Measurements from ENCODE around the gene NPHP4. TPM values are rescaled to one million over a fixed set of nuclear protein-coding genes. Genes with fewer than 3 reads are reported as not detected.

NPHP4 gene
- total RNA-seq, 4 donors from 2014 or later = 11.2 to 24.5 (median 18.2) TPM

GRCh38 chr1:6008696-6009095, 16.5 kb upstream of the NPHP4 start:
- DNase-seq (ENCODE audit: low spot score in 2 of 2) = no peak
- H3K4me3 ChIP-seq (ENCODE audit: low read depth, poor library complexity, severe bottlenecking) = no peak overlapping the region
- intact Hi-C loops (cut with DNase I; ENCODE audit: low total_unique reads) = no loop called here
- TF ChIP-seq CTCF (IDR thresholded peaks at IDR 0.05) (no peak), POLR2A (IDR thresholded peaks at IDR 0.05) (no peak)
- WGBS, 2 donors = 79 to 88% methylated on average over 5 to 6 of the region's 6 CpGs

DNA sequence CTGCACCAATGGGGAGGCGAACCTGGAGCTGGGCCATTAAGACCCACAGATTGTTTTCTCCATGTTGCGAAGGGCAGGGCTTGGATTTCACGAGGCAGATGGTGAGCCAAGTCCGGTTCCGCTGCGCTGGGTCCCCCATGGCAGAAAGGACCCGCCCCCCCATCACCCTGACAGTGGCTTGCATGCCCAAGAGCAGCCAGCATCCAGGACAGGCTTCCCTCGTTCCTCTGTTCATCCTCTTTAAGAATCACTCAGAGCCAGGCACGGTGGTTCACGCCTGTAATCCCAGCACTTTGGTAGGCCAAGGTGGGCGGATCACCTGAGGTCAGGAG, 15.8 kb upstream of the NPHP4 start:
- H3K4me3 ChIP-seq (ENCODE audit: low read depth, poor library complexity, severe bottlenecking) = no peak overlapping the region
- DNase-seq (ENCODE audit: low spot score in 2 of 2) = no peak
- 92 to 95% methylated on average over 11 of the region's 11 CpGs for whole genome bisulfite sequencing, 2 donors
- TF ChIP-seq POLR2A (IDR thresholded peaks at IDR 0.05) (no peak), CTCF (IDR thresholded peaks at IDR 0.05) (no peak)
- intact Hi-C loops (cut with DNase I; ENCODE audit: low total_unique reads) = no loop called here

GRCh38 chr1:6007318-6008083, 15.3 kb upstream of the NPHP4 start:
- WGBS, 2 donors = 72 to 75% methylated on average over 25 of the region's 25 CpGs
- intact Hi-C loops (cut with DNase I; ENCODE audit: low total_unique reads) = no loop called here
- no peak for DNase-seq (ENCODE audit: low spot score in 2 of 2)
- TF ChIP-seq CTCF (IDR thresholded peaks at IDR 0.05) = no peak
- no peak for TF ChIP-seq POLR2A (IDR thresholded peaks at IDR 0.05)
- H3K4me3 ChIP-seq (ENCODE audit: low read depth, poor library complexity, severe bottlenecking) = no peak overlapping the region

DNA sequence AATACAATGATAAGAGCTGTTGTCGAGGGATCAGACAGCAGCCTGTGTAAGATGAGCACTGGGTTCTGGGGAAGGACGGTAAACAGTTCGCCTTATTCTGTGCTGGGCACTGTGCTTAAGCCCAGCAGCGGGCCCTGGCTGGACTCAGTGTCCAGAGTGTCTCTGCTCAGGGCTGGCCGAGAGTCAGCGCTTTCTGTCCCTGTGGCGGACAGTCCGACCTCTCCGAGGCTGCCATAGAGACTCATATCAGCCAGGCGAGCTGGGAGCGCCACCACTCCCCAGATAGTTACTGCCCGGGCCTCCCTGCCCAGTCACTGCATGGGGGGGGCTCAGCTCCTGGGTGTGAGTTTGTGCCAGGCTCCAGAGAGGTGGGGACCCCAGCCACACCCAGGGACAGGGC, 14.7 kb upstream of the NPHP4 start:
- 84 to 85% methylated on average over 6 to 12 of the region's 12 CpGs for WGBS, 2 donors
- H3K4me3 ChIP-seq (ENCODE audit: low read depth, poor library complexity, severe bottlenecking) = no peak overlapping the region
- no peak for DNase-seq (ENCODE audit: low spot score in 2 of 2)
- TF ChIP-seq CTCF (IDR thresholded peaks at IDR 0.05) (no peak), POLR2A (IDR thresholded peaks at IDR 0.05) (no peak)
- intact Hi-C loops (cut with DNase I; ENCODE audit: low total_unique reads) = no loop called here

GRCh38 chr1:6005276-6005917, 13.2 kb upstream of the NPHP4 start:
- no peak overlapping the region for H3K4me3 ChIP-seq (ENCODE audit: low read depth, poor library complexity, severe bottlenecking)
- intact Hi-C loops (cut with DNase I; ENCODE audit: low total_unique reads) = no loop called here
- DNase-seq (ENCODE audit: low spot score in 2 of 2) = peak in 1 of 2 donors; percentile 74
- 79 to 80% methylated on average over 9 of the region's 10 CpGs for WGBS, 2 donors
- TF ChIP-seq POLR2A (IDR thresholded peaks at IDR 0.05) = no peak
- no peak for TF ChIP-seq CTCF (IDR thresholded peaks at IDR 0.05)

All from lower leg skin (tissue), 4 donors.